IMR-90 (cell line): ENCODE results near the gene SCYGR1. TPM values are rescaled to one million over a fixed set of nuclear protein-coding genes. Genes with fewer than 3 reads are reported as not detected.
A peak's percentile ranks its signal among the peaks of the same experiment; 100 is the strongest.

Source experiments
- ATAC-seq: fragments of 200-7000 bp; cut with Tn5 transposase; 2 replicates; pipeline ENCODE4 v1.9.1; 2020; ENCODE audit warnings: low read depth, mild to moderate bottlenecking, moderate library complexity
- BruUV-seq: library from RNA; stranded (reverse); fragments of 400-500 nt; replicated peaks from 2 replicates; lab custom pipeline; 2021; lab: Mats Ljungman, UMichigan
- CTCF ChIA-PET: fragments of 300-600 bp; formaldehyde crosslinking; extraction: SDS; loops from one replicate; lab custom pipeline; 2021; ENCODE audit warnings: antibody characterized with exemption; lab: Yijun Ruan, JAX
- POLR2A ChIA-PET: fragments of 300-600 bp; sonication (Branson Sonifier 250); formaldehyde crosslinking; loops from one replicate; lab custom pipeline; 2022; ENCODE audit warnings: antibody characterized with exemption; ENCODE audit not compliant: unreplicated experiment; lab: Charles Lee
- DNase-seq: peaks from one replicate; pipeline ENCODE4 v3.0.0; 2013
- H2AFZ ChIP-seq: replicated peaks from 2 replicates; pipeline ENCODE3; 2013; ENCODE audit warnings: low read length, mild to moderate bottlenecking; ENCODE audit not compliant: poor library complexity
- H2AK5ac ChIP-seq: 2 replicates; pipeline ENCODE4 v1.6.1; 2013; ENCODE audit warnings: low read depth, low read length, inconsistent platforms
- H2AK9ac ChIP-seq: replicated peaks from 2 replicates; pipeline ENCODE3; 2013; ENCODE audit warnings: mild to moderate bottlenecking, low read depth, low read length, moderate library complexity; ENCODE audit not compliant: poor library complexity
- H2BK120ac ChIP-seq: 2 replicates; pipeline ENCODE4 v1.6.1; 2013; ENCODE audit warnings: low read depth, low read length, inconsistent platforms
- H2BK15ac ChIP-seq: 3 replicates; pipeline ENCODE4 v1.6.1; 2013; ENCODE audit warnings: low read depth, low read length, inconsistent platforms
- H2BK20ac ChIP-seq: 2 replicates; pipeline ENCODE4 v1.6.1; 2013; ENCODE audit warnings: low read depth, mild to moderate bottlenecking, inconsistent platforms, low read length, moderate library complexity
- H2BK5ac ChIP-seq: 2 replicates; pipeline ENCODE4 v1.6.1; 2013; ENCODE audit warnings: mild to moderate bottlenecking, low read depth, low read length, inconsistent platforms; ENCODE audit not compliant: poor library complexity, severe bottlenecking
- H3K14ac ChIP-seq: replicated peaks from 2 replicates; pipeline ENCODE4 v1.6.1; 2013; ENCODE audit warnings: low read depth, low read length, inconsistent platforms
- H3K18ac ChIP-seq: 2 replicates; pipeline ENCODE4 v1.6.1; 2013; ENCODE audit warnings: low read depth, low read length, control low read depth
- H3K23ac ChIP-seq: 2 replicates; pipeline ENCODE4 v1.6.1; 2013; ENCODE audit warnings: low read depth, low read length, inconsistent platforms
- H3K27ac ChIP-seq: 2 replicates; pipeline ENCODE4 v1.5.1; 2013; ENCODE audit warnings: mild to moderate bottlenecking, control low read depth, low read length; ENCODE audit not compliant: insufficient read depth
- H3K27me3 ChIP-seq: 2 replicates; pipeline ENCODE4 v1.6.1; 2013; ENCODE audit warnings: low read length; ENCODE audit not compliant: control insufficient read depth, insufficient read depth
- H3K36me3 ChIP-seq: 2 replicates; pipeline ENCODE4 v1.6.1; 2013; ENCODE audit warnings: low read length, mixed read lengths; ENCODE audit not compliant: control insufficient read depth, insufficient read depth
- H3K4ac ChIP-seq: 2 replicates; pipeline ENCODE4 v1.6.1; 2013; ENCODE audit warnings: low read depth, low read length, inconsistent platforms
- H3K4me1 ChIP-seq: 2 replicates; pipeline ENCODE4 v1.6.1; 2013; ENCODE audit warnings: low read length, mixed read lengths; ENCODE audit not compliant: control insufficient read depth, insufficient read depth
- H3K4me2 ChIP-seq: 2 replicates; pipeline ENCODE4 v1.6.1; 2013; ENCODE audit warnings: low read depth, mild to moderate bottlenecking, control low read depth, low read length, moderate library complexity
- H3K4me3 ChIP-seq: 2 replicates; pipeline ENCODE4 v1.5.1; 2013; ENCODE audit warnings: low read depth, mild to moderate bottlenecking, control low read depth, low read length, moderate library complexity; ENCODE audit not compliant: insufficient read depth
- H3K56ac ChIP-seq: 2 replicates; pipeline ENCODE4 v1.6.1; 2013; ENCODE audit warnings: low read length, inconsistent platforms; ENCODE audit not compliant: insufficient read depth; ENCODE audit errors: extremely low read depth
- H3K79me1 ChIP-seq, 2 experiments: 2 replicates each; pipeline ENCODE4 v1.6.1; 2013; ENCODE audit warnings: low read length in 2 of 2, inconsistent platforms in 1 of 2, low read depth in 1 of 2
- H3K9ac ChIP-seq: 2 replicates; pipeline ENCODE4 v1.6.1; 2013; ENCODE audit warnings: low read depth, low read length, control low read depth
- H3K9me1 ChIP-seq: 2 replicates; pipeline ENCODE4 v1.6.1; 2013; ENCODE audit warnings: low read length, inconsistent platforms; ENCODE audit not compliant: insufficient read depth
- H3K9me3 ChIP-seq: 2 replicates; pipeline ENCODE4 v1.6.1; 2013; ENCODE audit warnings: low read length; ENCODE audit not compliant: control insufficient read depth, insufficient read depth
- H4K20me1 ChIP-seq: 2 replicates; pipeline ENCODE4 v1.6.1; 2013; ENCODE audit warnings: low read length, inconsistent platforms; ENCODE audit not compliant: insufficient read depth
- H4K5ac ChIP-seq: 2 replicates; pipeline ENCODE4 v1.6.1; 2013; ENCODE audit warnings: mild to moderate bottlenecking, low read depth, low read length, control low read depth
- H4K8ac ChIP-seq, 2 experiments: 2 replicates each; pipeline ENCODE4 v1.6.1; 2013; ENCODE audit warnings: low read depth in 2 of 2, low read length in 2 of 2, control low read depth in 1 of 2, inconsistent platforms in 1 of 2
- H4K91ac ChIP-seq: 2 replicates; pipeline ENCODE4 v1.6.1; 2013; ENCODE audit warnings: low read depth, low read length, inconsistent platforms; ENCODE audit not compliant: insufficient read depth
- BHLHE40 ChIP-seq: fragments of 150-350 bp; IDR thresholded peaks from 2 replicates; pipeline ENCODE4 v1.6.1; 2016; ENCODE audit warnings: mild to moderate bottlenecking, low read depth, low read length
- CEBPB ChIP-seq: IDR thresholded peaks from 2 replicates; pipeline ENCODE4 v1.6.1; 2012; ENCODE audit warnings: low read depth, low read length, improper control_type of control experiment
- CHD1 ChIP-seq: IDR thresholded peaks from 2 replicates; pipeline ENCODE4 v1.6.1; 2012; ENCODE audit warnings: low read depth, low read length, improper control_type of control experiment
- ELK1 ChIP-seq: fragments of 150-350 bp; IDR thresholded peaks from 2 replicates; pipeline ENCODE4 v1.6.1; 2016; ENCODE audit warnings: low read depth, mild to moderate bottlenecking, low read length, moderate library complexity, borderline replicate concordance
- FOS ChIP-seq: fragments of 150-350 bp; IDR thresholded peaks from 2 replicates; pipeline ENCODE4 v1.6.1; 2016; ENCODE audit warnings: low read depth, low read length
- MAFK ChIP-seq: IDR thresholded peaks from 2 replicates; pipeline ENCODE4 v1.6.1; 2012; ENCODE audit warnings: low read depth, low read length, improper control_type of control experiment
- MAZ ChIP-seq: IDR thresholded peaks from 2 replicates; pipeline ENCODE4 v1.6.1; 2012; ENCODE audit warnings: low read depth, mild to moderate bottlenecking, low read length, improper control_type of control experiment, moderate library complexity, borderline replicate concordance
- MXI1 ChIP-seq: IDR thresholded peaks from 2 replicates; pipeline ENCODE4 v1.6.1; 2012; ENCODE audit warnings: low read depth, mild to moderate bottlenecking, low read length, moderate library complexity, borderline replicate concordance
- NFE2L2 ChIP-seq: fragments of 150-350 bp; IDR thresholded peaks from 2 replicates; pipeline ENCODE4 v1.6.1; 2016; ENCODE audit warnings: low read depth, mild to moderate bottlenecking, low read length
- POLR2A ChIP-seq: IDR thresholded peaks from 2 replicates; pipeline ENCODE4 v1.6.1; 2012; ENCODE audit warnings: mild to moderate bottlenecking, low read depth, low read length
- RAD21 ChIP-seq: IDR thresholded peaks from 2 replicates; pipeline ENCODE4 v1.6.1; 2012; ENCODE audit warnings: low read length, improper control_type of control experiment
- RCOR1 ChIP-seq: IDR thresholded peaks from 2 replicates; pipeline ENCODE4 v1.6.1; 2012; ENCODE audit warnings: mild to moderate bottlenecking, low read length, improper control_type of control experiment; ENCODE audit not compliant: insufficient replicate concordance
- SMC3 ChIP-seq: fragments of 150-350 bp; IDR thresholded peaks from 2 replicates; pipeline ENCODE4 v1.6.1; 2016; ENCODE audit warnings: low read depth, mild to moderate bottlenecking, antibody characterized with exemption, low read length, moderate library complexity
- WGBS, 2 experiments: methylation state at CpG; one replicate each; pipeline versions ENCODE4 v1.1.5 to v1.1.7; 2013; ENCODE audit warnings: missing lambda C conversion rate in 2 of 2; ENCODE audit not compliant: insufficient read length in 1 of 2; ENCODE audit errors: extremely low coverage in 2 of 2; 5-methylcytosine and 5-hydroxymethylcytosine counted together
- dilution Hi-C: fragments of 300-500 bp; cut with HindIII; formaldehyde crosslinking; loops from one replicate; pipeline ENCODE4 v1.14.3; 2018; ENCODE audit warnings: low sequenced_read_pairs; ENCODE audit not compliant: unreplicated experiment
- in situ Hi-C: fragments of 300-500 bp; cut with MboI; formaldehyde crosslinking; loops from 3 replicates; pipeline ENCODE4 v1.14.3; 2019; ENCODE audit warnings: low sequenced_read_pairs, inconsistent platforms, mixed read lengths
- intact Hi-C: fragments of 100-400 bp; cut with micrococcal nuclease; formaldehyde crosslinking; loops from 2 replicates; pipeline ENCODE4 v1.10.0; 2022
- polyA plus RNA-seq, 3 experiments: library from polyadenylated mRNA; depleted of rRNA; stranded (reverse); fragments of >200 nt; gene quantifications; 2 replicates each; pipeline ENCODE4 v1.2.3, GENCODE V29; 2012; ENCODE audit warnings: low replicate concordance in 1 of 3
- total RNA-seq: library from RNA; depleted of rRNA; stranded (reverse); fragments of >200 nt; gene quantifications from 2 replicates; pipeline ENCODE4 v1.2.3, GENCODE V29; 2012
- TF ChIP-seq, protein P1 (sequence below): conservative IDR thresholded peaks from 2 replicates; pipeline ENCODE4 v1.5.1; 2012; ENCODE audit warnings: mild to moderate bottlenecking, low read depth, low read length, improper control_type of control experiment
- TF ChIP-seq, protein P2 (sequence below): fragments of 150-350 bp; IDR thresholded peaks from 2 replicates; pipeline ENCODE4 v1.6.1; 2017; ENCODE audit warnings: mild to moderate bottlenecking, antibody characterized with exemption, low read length, low read depth

SCYGR1 gene
- total and polyA plus RNA-seq, 2 of the 4 experiments (the other 2 are of a cell fraction): not detected

DNA sequence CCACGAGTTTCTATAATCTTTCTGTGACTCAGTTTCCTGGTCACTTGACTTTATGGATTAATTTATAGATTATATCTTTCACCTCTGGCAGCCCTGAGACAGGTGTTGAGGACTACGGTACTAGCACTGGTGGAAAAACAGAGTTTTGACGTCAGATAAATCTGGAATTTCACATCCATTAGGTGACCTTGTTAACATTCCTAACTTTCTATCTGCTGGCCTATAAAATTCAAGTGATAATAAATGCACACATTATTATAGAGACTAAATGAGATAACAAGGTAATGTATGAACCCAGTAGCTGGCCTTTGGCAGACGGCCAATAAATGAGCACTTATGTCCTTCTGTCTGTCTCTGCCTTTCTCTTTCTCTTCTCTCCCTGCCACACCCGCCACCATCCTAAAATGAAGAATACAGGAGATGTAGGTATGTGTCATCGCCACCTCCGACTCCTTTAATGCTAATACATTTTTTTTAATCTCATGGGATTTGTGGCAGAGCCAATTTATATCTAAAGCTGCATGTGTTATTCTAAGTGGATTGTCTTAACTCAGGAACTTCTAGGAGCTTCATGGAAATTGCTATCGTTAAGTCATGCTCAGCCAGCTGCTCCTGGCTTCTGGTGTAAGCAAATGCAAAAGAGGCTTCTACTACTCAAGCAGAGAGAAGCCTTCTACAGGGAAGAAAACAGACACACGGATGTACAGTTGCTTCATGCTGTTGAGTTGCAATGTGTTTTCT is 10.9 kb downstream of the SCYGR1 start:
- no peaks in the 10 kb centered on the region for H3K9me1 ChIP-seq
- no peak overlapping the region for H2AFZ ChIP-seq
- no peaks in the 10 kb centered on the region for H4K20me1 ChIP-seq
- no peaks in the 10 kb centered on the region for H3K9me3 ChIP-seq
- no peak overlapping the region for H3K4me2 ChIP-seq
- no CpG with 5 or more reads among the region's 9 CpGs for WGBS, 2 experiments
- H3K27me3 ChIP-seq: no peaks in the 10 kb centered on the region
- H2AK9ac ChIP-seq: no peak overlapping the region
- no peak overlapping the region for H3K56ac ChIP-seq
- H4K5ac ChIP-seq: peak overlapping the region; percentile 95
- no peak overlapping the region for H4K91ac ChIP-seq
- peak overlapping the region; percentile 96 for H3K18ac ChIP-seq
- ChIA-PET CTCF (no interaction called here), POLR2A (no interaction called here)
- H3K79me1 ChIP-seq: no peaks in the 10 kb centered on the region
- no TSS peak for BruUV-seq
- no peak overlapping the region for H3K4me3 ChIP-seq
- peak; percentile 44 for ATAC-seq
- in situ Hi-C loops: no loop called here
- no peaks in the 10 kb centered on the region for H3K36me3 ChIP-seq
- no peak overlapping the region for H2BK15ac ChIP-seq
- H3K4me1 ChIP-seq: peaks cover 5% of the 10 kb centered on the region
- H3K9ac ChIP-seq: peak overlapping the region; percentile 43; the same call in 1 of the 2 replicates
- H2BK20ac ChIP-seq: peak overlapping the region; percentile 36; the same call in 1 of the 2 replicates
- no peak overlapping the region for H2AK5ac ChIP-seq
- 0 out of 2 replicates have a peak overlapping the region, but pooled peaks have one; percentile 16 for H2BK120ac ChIP-seq
- peak overlapping the region; percentile 41; the same call in 1 of the 2 replicates for H3K27ac ChIP-seq
- no peak overlapping the region for H3K4ac ChIP-seq
- dilution Hi-C loops: no loop called here
- peak overlapping the region in 1 of 2 experiments; percentile 47; a peak in 1 of 4 replicates for H4K8ac ChIP-seq
- intact Hi-C loops: no loop called here
- no peak overlapping the region for H2BK5ac ChIP-seq
- peak; percentile 35 for DNase-seq
- no peak overlapping the region for H3K14ac ChIP-seq
- no peak overlapping the region for H3K23ac ChIP-seq
- TF ChIP-seq POLR2A (no peak), MXI1 (no peak), RAD21 (no peak), FOS (no peak), MAFK (no peak), ELK1 (no peak), SMC3 (no peak), CHD1 (no peak), RCOR1 (no peak), NFE2L2 (no peak), CEBPB (no peak), MAZ (no peak), BHLHE40 (no peak)
- TF ChIP-seq, protein P1, sequence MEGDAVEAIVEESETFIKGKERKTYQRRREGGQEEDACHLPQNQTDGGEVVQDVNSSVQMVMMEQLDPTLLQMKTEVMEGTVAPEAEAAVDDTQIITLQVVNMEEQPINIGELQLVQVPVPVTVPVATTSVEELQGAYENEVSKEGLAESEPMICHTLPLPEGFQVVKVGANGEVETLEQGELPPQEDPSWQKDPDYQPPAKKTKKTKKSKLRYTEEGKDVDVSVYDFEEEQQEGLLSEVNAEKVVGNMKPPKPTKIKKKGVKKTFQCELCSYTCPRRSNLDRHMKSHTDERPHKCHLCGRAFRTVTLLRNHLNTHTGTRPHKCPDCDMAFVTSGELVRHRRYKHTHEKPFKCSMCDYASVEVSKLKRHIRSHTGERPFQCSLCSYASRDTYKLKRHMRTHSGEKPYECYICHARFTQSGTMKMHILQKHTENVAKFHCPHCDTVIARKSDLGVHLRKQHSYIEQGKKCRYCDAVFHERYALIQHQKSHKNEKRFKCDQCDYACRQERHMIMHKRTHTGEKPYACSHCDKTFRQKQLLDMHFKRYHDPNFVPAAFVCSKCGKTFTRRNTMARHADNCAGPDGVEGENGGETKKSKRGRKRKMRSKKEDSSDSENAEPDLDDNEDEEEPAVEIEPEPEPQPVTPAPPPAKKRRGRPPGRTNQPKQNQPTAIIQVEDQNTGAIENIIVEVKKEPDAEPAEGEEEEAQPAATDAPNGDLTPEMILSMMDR: no peak
- TF ChIP-seq, protein P2, sequence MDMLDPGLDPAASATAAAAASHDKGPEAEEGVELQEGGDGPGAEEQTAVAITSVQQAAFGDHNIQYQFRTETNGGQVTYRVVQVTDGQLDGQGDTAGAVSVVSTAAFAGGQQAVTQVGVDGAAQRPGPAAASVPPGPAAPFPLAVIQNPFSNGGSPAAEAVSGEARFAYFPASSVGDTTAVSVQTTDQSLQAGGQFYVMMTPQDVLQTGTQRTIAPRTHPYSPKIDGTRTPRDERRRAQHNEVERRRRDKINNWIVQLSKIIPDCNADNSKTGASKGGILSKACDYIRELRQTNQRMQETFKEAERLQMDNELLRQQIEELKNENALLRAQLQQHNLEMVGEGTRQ: no peak
